Upper lobe of right lung (tissue), 1 donor: ENCODE measurements around the gene IFT43. TPM values are rescaled to one million over a fixed set of nuclear protein-coding genes. Genes with fewer than 3 reads are reported as not detected.
A peak's percentile ranks its signal among the peaks of the same experiment; 100 is the strongest.

Source experiments
- ATAC-seq: fragments of 200-7000 bp; cut with Tn5 transposase; one replicate; pipeline ENCODE4 v1.9.1; 2020; ENCODE audit warnings: mild to moderate bottlenecking, moderate library complexity
- DNase-seq: peaks from one replicate; pipeline ENCODE4 v3.0.0-alpha.2; 2020
- H3K27ac ChIP-seq: fragments of 200-600 bp; one replicate; pipeline ENCODE4 v1.8.0; 2022
- H3K27me3 ChIP-seq: fragments of 200-600 bp; one replicate; pipeline ENCODE4 v1.8.0; 2022; ENCODE audit warnings: mild to moderate bottlenecking
- H3K36me3 ChIP-seq: fragments of 200-600 bp; one replicate; pipeline ENCODE4 v1.8.0; 2022
- H3K4me1 ChIP-seq: fragments of 200-600 bp; one replicate; pipeline ENCODE4 v1.8.0; 2022
- H3K4me3 ChIP-seq: fragments of 200-600 bp; one replicate; pipeline ENCODE4 v1.8.0; 2022; ENCODE audit warnings: mild to moderate bottlenecking
- H3K9me3 ChIP-seq: fragments of 200-600 bp; one replicate; pipeline ENCODE4 v1.8.0; 2022
- intact Hi-C: fragments of 100-400 bp; cut with DNase I; formaldehyde crosslinking; loops from one replicate; pipeline ENCODE4 v1.11.0; 2022
- total RNA-seq: library from RNA; stranded (reverse); fragmentation: NEBNext Ultra II Directional; extraction: Animal tissue kit (Norgen Biotek cat#: 25700); gene quantifications from one replicate; pipeline ENCODE4 v1.2.1, GENCODE V29; 2021
- TF ChIP-seq, protein P1 (sequence below): fragments of 200-600 bp; IDR thresholded peaks from one replicate; pipeline ENCODE4 v1.8.0; 2022; ENCODE audit warnings: antibody characterized with exemption
- donor health status: DM: no; HTN: yes; CAD: no; lungs with severe emphysema.

Gene IFT43
- total RNA-seq, 1 donor from 2014 or later: 24.8 TPM

DNA sequence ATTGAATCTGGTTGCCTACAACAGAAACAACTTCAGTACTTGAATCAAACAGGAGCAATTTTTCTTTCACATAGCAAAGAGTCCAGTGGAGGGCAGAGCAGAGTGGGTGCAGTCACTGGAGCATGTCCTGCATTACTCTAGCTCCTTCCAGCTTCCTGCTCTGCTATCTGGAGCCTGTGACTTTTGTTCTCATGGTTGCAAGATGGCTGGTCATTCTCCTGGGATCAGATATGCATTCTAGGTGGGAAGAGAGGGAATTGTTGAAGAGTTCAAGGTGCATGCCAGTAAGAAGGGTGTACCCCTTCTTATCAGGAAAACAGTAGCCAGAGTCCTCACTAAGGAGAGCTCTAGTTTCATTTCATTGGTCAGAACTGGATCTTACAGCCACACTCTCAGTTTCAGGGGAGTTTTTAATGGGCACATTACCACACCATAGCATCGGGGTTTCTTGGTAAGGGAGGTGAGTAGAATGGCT lies 8.0 kb downstream of the IFT43 start:
- TF ChIP-seq, protein P1, sequence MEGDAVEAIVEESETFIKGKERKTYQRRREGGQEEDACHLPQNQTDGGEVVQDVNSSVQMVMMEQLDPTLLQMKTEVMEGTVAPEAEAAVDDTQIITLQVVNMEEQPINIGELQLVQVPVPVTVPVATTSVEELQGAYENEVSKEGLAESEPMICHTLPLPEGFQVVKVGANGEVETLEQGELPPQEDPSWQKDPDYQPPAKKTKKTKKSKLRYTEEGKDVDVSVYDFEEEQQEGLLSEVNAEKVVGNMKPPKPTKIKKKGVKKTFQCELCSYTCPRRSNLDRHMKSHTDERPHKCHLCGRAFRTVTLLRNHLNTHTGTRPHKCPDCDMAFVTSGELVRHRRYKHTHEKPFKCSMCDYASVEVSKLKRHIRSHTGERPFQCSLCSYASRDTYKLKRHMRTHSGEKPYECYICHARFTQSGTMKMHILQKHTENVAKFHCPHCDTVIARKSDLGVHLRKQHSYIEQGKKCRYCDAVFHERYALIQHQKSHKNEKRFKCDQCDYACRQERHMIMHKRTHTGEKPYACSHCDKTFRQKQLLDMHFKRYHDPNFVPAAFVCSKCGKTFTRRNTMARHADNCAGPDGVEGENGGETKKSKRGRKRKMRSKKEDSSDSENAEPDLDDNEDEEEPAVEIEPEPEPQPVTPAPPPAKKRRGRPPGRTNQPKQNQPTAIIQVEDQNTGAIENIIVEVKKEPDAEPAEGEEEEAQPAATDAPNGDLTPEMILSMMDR: no peak
- H3K4me3 ChIP-seq: no peak overlapping the region
- H3K27me3 ChIP-seq: no peaks in the 10 kb centered on the region
- H3K4me1 ChIP-seq: peaks cover 16% of the 10 kb centered on the region
- no peaks in the 10 kb centered on the region for H3K9me3 ChIP-seq
- no peak for ATAC-seq
- no peak overlapping the region for H3K27ac ChIP-seq
- H3K36me3 ChIP-seq: peaks cover 30% of the 10 kb centered on the region
- no peak for DNase-seq
- intact Hi-C loops: no loop called here

DNA sequence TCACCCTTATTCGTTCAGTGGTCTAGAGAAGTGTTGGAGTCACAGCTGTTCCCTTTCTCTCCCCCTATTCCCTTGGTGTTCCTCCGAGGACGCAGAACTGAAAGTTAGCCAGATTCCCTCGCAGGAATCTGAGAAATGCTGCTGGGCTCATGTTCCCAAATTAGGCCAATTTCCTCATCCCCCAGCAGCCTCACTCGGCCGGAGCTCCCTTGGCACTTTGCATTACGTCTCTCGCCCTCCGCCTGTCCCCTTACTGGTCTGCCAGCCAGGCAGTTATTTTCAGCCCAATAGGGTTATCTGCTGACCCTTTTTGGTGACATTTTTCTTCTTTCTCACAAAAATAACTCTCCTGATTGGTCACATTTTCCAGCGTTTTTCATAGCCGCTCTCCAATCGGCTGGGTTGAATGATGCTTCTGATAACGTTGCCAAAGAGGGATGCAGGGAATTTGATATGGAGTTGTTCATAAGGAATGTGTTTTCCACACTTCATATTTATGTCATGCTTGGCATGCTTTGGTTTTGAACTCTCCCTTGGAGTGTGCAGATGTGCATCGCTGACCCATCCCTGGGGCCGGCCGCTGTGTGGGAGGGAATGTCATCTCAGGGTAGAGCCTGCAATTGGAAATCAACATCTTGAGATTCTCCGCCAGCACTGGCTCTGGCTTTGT lies 9.9 kb downstream of the IFT43 start:
- H3K4me1 ChIP-seq: peaks cover 7% of the 10 kb centered on the region
- peak; percentile 73 for DNase-seq
- TF ChIP-seq, protein P1: no peak
- H3K27ac ChIP-seq: peak overlapping the region; percentile 42
- intact Hi-C loops: no loop called here
- H3K27me3 ChIP-seq: no peaks in the 10 kb centered on the region
- ATAC-seq: peak; percentile 73
- peaks cover 45% of the 10 kb centered on the region for H3K36me3 ChIP-seq
- H3K9me3 ChIP-seq: no peaks in the 10 kb centered on the region
- no peak overlapping the region for H3K4me3 ChIP-seq

- Histone ChIP-seq H3K27ac (no peak overlapping the region), H3K4me3 (no peak overlapping the region)
Measured at GRCh38 chr14:75996488-75996887, 10.9 kb downstream of the IFT43 start.

DNA sequence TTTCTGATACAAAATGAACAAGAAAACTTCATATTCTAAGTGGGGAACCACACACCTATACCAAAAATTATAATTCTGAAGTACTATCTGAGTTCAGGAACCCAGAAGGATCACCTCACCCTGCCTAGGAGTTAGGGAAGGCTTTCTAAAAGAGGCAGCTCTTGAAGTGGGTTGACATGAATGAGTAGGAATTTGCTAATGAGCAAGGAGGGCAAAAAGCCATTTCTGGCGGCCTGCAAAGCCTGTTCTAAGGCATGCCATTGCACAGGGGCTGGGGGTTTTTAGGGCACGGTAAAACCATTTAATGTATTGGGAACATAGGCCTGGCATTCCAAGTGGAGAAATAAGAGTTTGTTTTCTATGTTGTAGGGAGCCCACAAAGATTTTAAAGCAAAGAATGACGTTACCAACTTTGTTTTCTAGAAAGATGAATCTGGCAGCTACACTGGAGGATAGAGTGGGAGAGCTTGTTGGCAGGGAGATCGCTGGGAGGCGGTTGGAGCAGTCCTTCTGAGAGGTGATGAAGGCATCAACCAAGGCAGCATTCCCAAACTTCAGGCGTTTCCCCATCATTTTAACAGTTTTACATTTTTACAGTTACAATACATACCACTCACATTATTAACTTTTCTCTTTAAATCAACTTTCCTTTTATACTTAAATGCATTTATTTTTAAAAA lies 14.1 kb downstream of the IFT43 start:
- no peak overlapping the region for H3K4me3 ChIP-seq
- H3K36me3 ChIP-seq: peaks cover 41% of the 10 kb centered on the region
- intact Hi-C loops: no loop called here
- no peak overlapping the region for H3K27ac ChIP-seq
- H3K9me3 ChIP-seq: no peaks in the 10 kb centered on the region
- H3K4me1 ChIP-seq: peaks cover 4% of the 10 kb centered on the region
- ATAC-seq (no peak), DNase-seq (no peak)
- TF ChIP-seq, protein P1: no peak
- H3K27me3 ChIP-seq: no peaks in the 10 kb centered on the region

More at GRCh38 chr14:75996488-75996887, 10.9 kb downstream of the IFT43 start:
- H3K9me3 ChIP-seq: no peaks in the 10 kb centered on the region
- peaks cover 50% of the 10 kb centered on the region for H3K36me3 ChIP-seq
- TF ChIP-seq, protein P1: no peak
- peaks cover 7% of the 10 kb centered on the region for H3K4me1 ChIP-seq
- H3K27me3 ChIP-seq: no peaks in the 10 kb centered on the region
- intact Hi-C loops: no loop called here
- no peak for DNase-seq
- no peak for ATAC-seq

GRCh38 chr14:76002383-76002782 lies 16.8 kb downstream of the IFT43 start:
- Histone ChIP-seq H3K36me3 (peaks cover 48% of the 10 kb centered on the region), H3K4me3 (no peak overlapping the region), H3K27ac (no peak overlapping the region), H3K27me3 (no peaks in the 10 kb centered on the region), H3K9me3 (no peaks in the 10 kb centered on the region), H3K4me1 (no peaks in the 10 kb centered on the region)
- intact Hi-C loops: no loop called here
- DNase-seq: no peak
- no peak for ATAC-seq
- TF ChIP-seq, protein P1: no peak
